ENCODE results near the gene MYH11. TPM values are rescaled to one million over a fixed set of nuclear protein-coding genes. Genes with fewer than 3 reads are reported as not detected.
"Not testable (repeated sequence)": the region's sequence is repeated elsewhere in the genome, so short reads cannot be mapped to it uniquely, and the experiment has no call there.

Gene MYH11
- total RNA-seq, 1 donor from 2014 or later, result 0.07 TPM

GRCh38 chr16:15854061-15854460 is 2.8 kb downstream of the MYH11 start:
- Histone ChIP-seq H3K9me3 (ENCODE audit: low read depth) (no peaks in the 10 kb centered on the region), H3F3A (ENCODE audit: low read depth) (peaks cover 7% of the 10 kb centered on the region), H3K27me3 (peaks cover 61% of the 10 kb centered on the region), H3K4me2 (no peak overlapping the region), H4K20me1 (ENCODE audit: low read depth) (peaks cover 3% of the 10 kb centered on the region), H3K9ac (no peak overlapping the region), H3K79me2 (ENCODE audit: low read depth) (no peaks in the 10 kb centered on the region), H3K4me3 (no peak overlapping the region), H3K4me1 (peaks cover 10% of the 10 kb centered on the region), H3K36me3 (no peaks in the 10 kb centered on the region), H2AFZ (replicated peaks) (no peak overlapping the region), H3K27ac (no peak overlapping the region)
- no peaks in the 10 kb centered on the region for H3K9me3 Mint-ChIP-seq
- TF ChIP-seq EZH2 (IDR thresholded peaks at IDR 0.05) (no peak), EZH2phosphoT487 (IDR thresholded peaks at IDR 0.05) (no peak)
- TF ChIP-seq, protein P1, sequence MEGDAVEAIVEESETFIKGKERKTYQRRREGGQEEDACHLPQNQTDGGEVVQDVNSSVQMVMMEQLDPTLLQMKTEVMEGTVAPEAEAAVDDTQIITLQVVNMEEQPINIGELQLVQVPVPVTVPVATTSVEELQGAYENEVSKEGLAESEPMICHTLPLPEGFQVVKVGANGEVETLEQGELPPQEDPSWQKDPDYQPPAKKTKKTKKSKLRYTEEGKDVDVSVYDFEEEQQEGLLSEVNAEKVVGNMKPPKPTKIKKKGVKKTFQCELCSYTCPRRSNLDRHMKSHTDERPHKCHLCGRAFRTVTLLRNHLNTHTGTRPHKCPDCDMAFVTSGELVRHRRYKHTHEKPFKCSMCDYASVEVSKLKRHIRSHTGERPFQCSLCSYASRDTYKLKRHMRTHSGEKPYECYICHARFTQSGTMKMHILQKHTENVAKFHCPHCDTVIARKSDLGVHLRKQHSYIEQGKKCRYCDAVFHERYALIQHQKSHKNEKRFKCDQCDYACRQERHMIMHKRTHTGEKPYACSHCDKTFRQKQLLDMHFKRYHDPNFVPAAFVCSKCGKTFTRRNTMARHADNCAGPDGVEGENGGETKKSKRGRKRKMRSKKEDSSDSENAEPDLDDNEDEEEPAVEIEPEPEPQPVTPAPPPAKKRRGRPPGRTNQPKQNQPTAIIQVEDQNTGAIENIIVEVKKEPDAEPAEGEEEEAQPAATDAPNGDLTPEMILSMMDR (IDR thresholded peaks at IDR 0.05), result no peak
- no peaks in the 10 kb centered on the region for H3K36me3 Mint-ChIP-seq
- DNase-seq (ENCODE audit: low spot score), result no peak
- H3K4me3 Mint-ChIP-seq, result no peak overlapping the region
- H3K27ac Mint-ChIP-seq, result no peak overlapping the region
- peaks cover 6% of the 10 kb centered on the region for H3K4me1 Mint-ChIP-seq
- peaks cover 41% of the 10 kb centered on the region for H3K27me3 Mint-ChIP-seq (ENCODE audit: insufficient read depth, low read depth)

DNA sequence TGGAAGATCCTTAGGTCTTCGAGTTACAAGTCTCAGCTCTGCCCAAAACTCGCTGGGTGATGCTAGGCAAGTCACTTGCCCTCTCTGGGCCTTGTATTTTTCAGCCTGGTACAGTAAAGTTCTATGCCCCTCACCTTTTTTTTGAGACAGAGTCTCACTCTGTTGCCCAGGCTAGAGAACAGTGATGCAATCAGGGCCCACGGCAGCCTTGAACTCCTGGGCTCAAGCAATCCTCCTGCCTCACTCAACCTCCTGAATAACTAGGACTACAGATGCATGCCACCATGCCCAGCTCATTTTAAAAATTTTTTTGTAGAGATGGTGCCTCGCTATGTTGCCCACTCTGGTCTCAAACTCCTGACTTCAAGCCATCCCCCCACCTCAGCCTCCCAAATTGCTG is 3.8 kb downstream of the MYH11 start:
- Mint-ChIP-seq H3K4me3 (no peak overlapping the region), H3K27me3 (ENCODE audit: insufficient read depth, low read depth) (peaks cover 34% of the 10 kb centered on the region), H3K27ac (no peak overlapping the region), H3K36me3 (no peaks in the 10 kb centered on the region), H3K9me3 (no peaks in the 10 kb centered on the region), H3K4me1 (peaks cover 6% of the 10 kb centered on the region)
- TF ChIP-seq, protein P1 (IDR thresholded peaks at IDR 0.05), result no peak
- no peak for TF ChIP-seq EZH2 (IDR thresholded peaks at IDR 0.05)
- no peak for TF ChIP-seq EZH2phosphoT487 (IDR thresholded peaks at IDR 0.05)
- Histone ChIP-seq H3K4me1 (peaks cover 10% of the 10 kb centered on the region), H3K79me2 (ENCODE audit: low read depth) (no peaks in the 10 kb centered on the region), H3K9me3 (ENCODE audit: low read depth) (no peaks in the 10 kb centered on the region), H3K4me2 (no peak overlapping the region), H3K4me3 (no peak overlapping the region), H2AFZ (replicated peaks) (no peak overlapping the region), H3K36me3 (no peaks in the 10 kb centered on the region), H3K27me3 (peaks cover 50% of the 10 kb centered on the region), H3K9ac (no peak overlapping the region), H4K20me1 (ENCODE audit: low read depth) (peaks cover 3% of the 10 kb centered on the region), H3F3A (ENCODE audit: low read depth) (no peaks in the 10 kb centered on the region), H3K27ac (no peak overlapping the region)
- DNase-seq (ENCODE audit: low spot score), result no peak

DNA sequence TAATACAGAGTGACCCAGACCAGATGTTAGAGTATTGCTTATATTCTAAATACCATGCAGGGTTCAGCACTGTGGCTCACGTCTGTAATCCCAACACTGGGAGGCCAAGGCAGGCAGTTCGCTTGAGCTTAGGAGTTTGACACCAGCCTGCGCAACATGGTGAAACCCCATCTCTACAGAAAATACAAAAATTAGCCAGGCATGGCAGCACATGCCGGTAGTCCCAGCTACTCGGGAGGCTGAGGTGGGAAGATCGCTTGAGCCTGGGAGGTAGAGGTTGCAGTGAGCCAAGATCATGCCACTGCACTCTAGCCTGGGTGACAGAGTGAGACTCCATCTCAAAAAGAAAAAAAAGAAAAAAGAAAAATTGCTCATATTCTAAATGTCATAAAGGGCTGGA is 6.3 kb downstream of the MYH11 start:
- H3K9me3 Mint-ChIP-seq; H3K79me2 ChIP-seq (ENCODE audit: low read depth); H3K27ac ChIP-seq; H3K4me2 ChIP-seq; H3K4me1 ChIP-seq; H3K4me3 ChIP-seq; H3F3A ChIP-seq (ENCODE audit: low read depth); H3K4me3 Mint-ChIP-seq; H3K36me3 ChIP-seq; H3K27ac Mint-ChIP-seq; H4K20me1 ChIP-seq (ENCODE audit: low read depth); H3K9ac ChIP-seq; DNase-seq (ENCODE audit: low spot score); H3K36me3 Mint-ChIP-seq; H3K9me3 ChIP-seq (ENCODE audit: low read depth); H2AFZ ChIP-seq (replicated peaks); H3K4me1 Mint-ChIP-seq: not testable (repeated sequence)
- peaks cover 26% of the 10 kb centered on the region for H3K27me3 ChIP-seq
- peaks cover 21% of the 10 kb centered on the region for H3K27me3 Mint-ChIP-seq (ENCODE audit: insufficient read depth, low read depth)

- H3K9me3 ChIP-seq (ENCODE audit: low read depth), result no peaks in the 10 kb centered on the region
- DNase-seq (ENCODE audit: low spot score), result no peak
- no peak overlapping the region for H3K4me3 ChIP-seq
- H3K27ac ChIP-seq, result no peak overlapping the region
- no peaks in the 10 kb centered on the region for H3K36me3 ChIP-seq
- H3K4me1 ChIP-seq, result no peaks in the 10 kb centered on the region
- H3K36me3 Mint-ChIP-seq, result no peaks in the 10 kb centered on the region
- no peaks in the 10 kb centered on the region for H3K4me1 Mint-ChIP-seq
- H3K27me3 Mint-ChIP-seq (ENCODE audit: insufficient read depth, low read depth), result peaks cover 14% of the 10 kb centered on the region
- H3K27ac Mint-ChIP-seq, result no peak overlapping the region
- H3F3A ChIP-seq (ENCODE audit: low read depth), result no peaks in the 10 kb centered on the region
- H3K9ac ChIP-seq, result no peak overlapping the region
- H3K9me3 Mint-ChIP-seq, result no peaks in the 10 kb centered on the region
- H3K27me3 ChIP-seq, result peaks cover 14% of the 10 kb centered on the region
- no peaks in the 10 kb centered on the region for H4K20me1 ChIP-seq (ENCODE audit: low read depth)
- TF ChIP-seq EZH2phosphoT487 (IDR thresholded peaks at IDR 0.05) (no peak), EZH2 (IDR thresholded peaks at IDR 0.05) (no peak)
- TF ChIP-seq, protein P1 (IDR thresholded peaks at IDR 0.05), result no peak
- H3K79me2 ChIP-seq (ENCODE audit: low read depth), result no peaks in the 10 kb centered on the region
- H3K4me2 ChIP-seq, result no peak overlapping the region
- no peak overlapping the region for H2AFZ ChIP-seq (replicated peaks)
- no peak overlapping the region for H3K4me3 Mint-ChIP-seq
These were observed 7.4 kb downstream of the MYH11 start for GRCh38 chr16:15849209-15849981.

Measured in neural progenitor cell (in vitro differentiated cells).